AG04449 (cell line): Measurements from ENCODE around the gene STAT2.

Experiments used
- CTCF ChIA-PET: fragments of 350-600 bp; formaldehyde crosslinking; extraction: SDS; loops from one replicate; lab custom pipeline; 2021; ENCODE audit warnings: antibody characterized with exemption; lab: Yijun Ruan, JAX
- POLR2A ChIA-PET: fragments of 400-600, 350-600 bp; formaldehyde crosslinking; extraction: SDS; loops from one replicate; lab custom pipeline; 2020; ENCODE audit warnings: antibody characterized with exemption, inconsistent platforms; lab: Yijun Ruan, JAX
- DNase-seq: peaks from one replicate; pipeline ENCODE4 v3.0.0-alpha.2; 2010; ENCODE audit warnings: low read depth, low spot score
- H3K4me3 ChIP-seq: 2 replicates; pipeline ENCODE4 v1.5.1; 2011; ENCODE audit warnings: low read depth, mild to moderate bottlenecking, control low read depth, low read length
- TF ChIP-seq, protein P1 (sequence below): IDR thresholded peaks from one replicate; pipeline ENCODE4 v1.5.1; 2011; ENCODE audit warnings: mild to moderate bottlenecking, moderate library complexity, low read length, control low read depth, inconsistent platforms; ENCODE audit not compliant: insufficient read depth; ENCODE audit errors: missing control alignments

The STAT2 gene

DNA sequence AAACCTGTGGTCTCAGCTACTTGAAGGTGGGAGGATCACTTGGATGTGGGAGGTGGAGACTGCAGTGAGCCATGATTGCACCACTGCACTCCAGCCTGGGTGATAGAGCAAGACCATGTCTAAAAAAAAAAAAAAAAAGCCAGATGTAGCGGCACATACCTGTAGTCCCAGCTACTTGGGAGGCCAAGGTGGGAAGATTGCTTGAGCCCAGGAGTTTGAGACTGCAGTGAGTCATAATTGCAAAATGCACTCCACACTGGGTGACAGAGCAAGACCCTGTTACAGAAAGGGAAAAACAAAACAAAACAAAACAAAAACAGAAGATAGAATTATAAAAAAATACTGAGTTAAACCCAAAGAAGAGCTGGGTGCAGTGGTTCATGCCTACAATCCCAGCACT is 31.8 kb upstream of the STAT2 start:
- no peak for DNase-seq
- POLR2A ChIA-PET: no interaction called here
- TF ChIP-seq, protein P1, sequence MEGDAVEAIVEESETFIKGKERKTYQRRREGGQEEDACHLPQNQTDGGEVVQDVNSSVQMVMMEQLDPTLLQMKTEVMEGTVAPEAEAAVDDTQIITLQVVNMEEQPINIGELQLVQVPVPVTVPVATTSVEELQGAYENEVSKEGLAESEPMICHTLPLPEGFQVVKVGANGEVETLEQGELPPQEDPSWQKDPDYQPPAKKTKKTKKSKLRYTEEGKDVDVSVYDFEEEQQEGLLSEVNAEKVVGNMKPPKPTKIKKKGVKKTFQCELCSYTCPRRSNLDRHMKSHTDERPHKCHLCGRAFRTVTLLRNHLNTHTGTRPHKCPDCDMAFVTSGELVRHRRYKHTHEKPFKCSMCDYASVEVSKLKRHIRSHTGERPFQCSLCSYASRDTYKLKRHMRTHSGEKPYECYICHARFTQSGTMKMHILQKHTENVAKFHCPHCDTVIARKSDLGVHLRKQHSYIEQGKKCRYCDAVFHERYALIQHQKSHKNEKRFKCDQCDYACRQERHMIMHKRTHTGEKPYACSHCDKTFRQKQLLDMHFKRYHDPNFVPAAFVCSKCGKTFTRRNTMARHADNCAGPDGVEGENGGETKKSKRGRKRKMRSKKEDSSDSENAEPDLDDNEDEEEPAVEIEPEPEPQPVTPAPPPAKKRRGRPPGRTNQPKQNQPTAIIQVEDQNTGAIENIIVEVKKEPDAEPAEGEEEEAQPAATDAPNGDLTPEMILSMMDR: no peak
- CTCF ChIA-PET: interaction anchor here (1.2 to 1.5 kb wide), 2 partner anchors 44 to 73 kb away, joined by 3 to 5 read pairs; no protein-coding TSS in a partner anchor
- no peak overlapping the region for H3K4me3 ChIP-seq

DNA sequence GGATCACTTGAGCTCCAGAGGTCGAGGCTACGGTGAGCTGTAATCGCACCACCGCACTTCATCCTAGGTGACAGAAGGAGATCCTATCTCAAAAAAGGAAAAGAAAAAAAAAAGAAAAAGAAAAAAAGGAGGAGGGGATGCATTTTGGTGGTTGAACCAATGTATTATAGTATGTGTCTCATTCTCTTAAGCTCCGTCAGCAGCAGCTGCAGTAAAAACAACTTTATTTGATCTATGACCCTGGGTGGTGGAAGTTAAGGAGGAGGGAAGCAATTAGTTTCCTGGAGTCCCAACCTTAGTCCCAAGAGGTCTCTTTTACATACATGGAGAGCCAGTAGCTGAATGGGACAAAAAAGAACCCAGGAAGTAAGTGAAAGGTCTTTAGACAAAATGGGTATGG is 29.5 kb upstream of the STAT2 start:
- no peak for DNase-seq
- CTCF ChIA-PET: no interaction called here
- H3K4me3 ChIP-seq: no peak overlapping the region
- POLR2A ChIA-PET: interaction anchor here (0.6 kb wide), 1 partner anchor 29 kb away, joined by 3 read pairs; the partner anchor contains the start of gene STAT2
- TF ChIP-seq, protein P1: no peak

DNA sequence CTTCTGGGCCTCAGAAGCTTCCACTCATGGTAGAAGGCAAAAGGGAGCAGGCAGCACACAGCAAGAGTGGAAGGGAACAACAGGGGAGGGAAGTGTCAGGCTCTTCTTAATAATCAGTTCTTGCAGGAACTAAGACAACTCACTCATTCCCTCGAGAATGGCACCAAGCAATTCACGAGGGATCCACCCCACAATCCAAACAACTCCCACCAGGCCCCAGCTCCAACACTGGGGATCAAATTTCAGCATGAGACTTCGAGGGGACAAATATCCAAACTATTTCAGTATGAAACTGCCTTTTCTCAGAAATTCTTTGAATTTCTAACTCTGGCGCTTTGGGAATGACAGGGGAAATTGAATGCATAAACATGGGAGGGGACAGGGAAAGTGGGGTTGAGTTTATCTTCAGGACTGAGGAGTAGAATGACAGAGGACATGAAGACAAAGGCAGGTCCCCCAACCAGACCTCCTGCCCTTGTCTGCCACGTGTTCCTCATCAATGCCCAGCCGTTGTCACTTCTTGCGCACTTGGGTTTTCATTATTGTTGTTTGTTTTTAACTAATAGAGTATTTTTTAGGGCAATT is 27.3 kb upstream of the STAT2 start:
- CTCF ChIA-PET: interaction anchor here (0.8 to 1.4 kb wide), 3 partner anchors 23 to 76 kb away, joined by 3 to 4 read pairs (median 4); no protein-coding TSS in a partner anchor

DNA sequence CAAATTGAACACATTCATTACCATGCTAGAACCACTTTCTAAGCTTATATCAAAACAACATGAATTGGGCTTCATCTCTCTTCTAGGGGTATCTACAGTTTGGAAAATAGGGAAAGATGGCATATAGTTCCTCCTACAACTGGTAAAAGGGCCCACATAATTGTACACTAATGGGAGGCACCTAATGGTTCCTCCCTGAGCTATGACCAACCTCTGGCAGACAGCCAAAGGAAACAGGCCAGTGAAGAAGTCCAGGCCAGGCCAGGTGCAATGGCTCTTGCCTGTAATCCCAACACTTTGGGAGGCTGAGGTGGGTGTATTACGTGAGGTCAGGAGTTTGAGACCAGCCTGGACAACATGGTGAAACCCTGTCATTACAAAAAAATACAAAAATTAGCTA is 26.0 kb upstream of the STAT2 start:
- ChIA-PET CTCF (interaction anchor here (1.3 to 1.4 kb wide), 3 partner anchors 22 to 78 kb away, joined by 3 to 4 read pairs (median 4); no protein-coding TSS in a partner anchor), POLR2A (no interaction called here)
- TF ChIP-seq, protein P1: no peak
- H3K4me3 ChIP-seq: no peak overlapping the region
- no peak for DNase-seq

More for the DNA sequence above, 27.3 kb upstream of the STAT2 start:
- DNase-seq: peak; percentile 24
- TF ChIP-seq, protein P1: no peak
- no peak overlapping the region for H3K4me3 ChIP-seq
- POLR2A ChIA-PET: no interaction called here

DNA sequence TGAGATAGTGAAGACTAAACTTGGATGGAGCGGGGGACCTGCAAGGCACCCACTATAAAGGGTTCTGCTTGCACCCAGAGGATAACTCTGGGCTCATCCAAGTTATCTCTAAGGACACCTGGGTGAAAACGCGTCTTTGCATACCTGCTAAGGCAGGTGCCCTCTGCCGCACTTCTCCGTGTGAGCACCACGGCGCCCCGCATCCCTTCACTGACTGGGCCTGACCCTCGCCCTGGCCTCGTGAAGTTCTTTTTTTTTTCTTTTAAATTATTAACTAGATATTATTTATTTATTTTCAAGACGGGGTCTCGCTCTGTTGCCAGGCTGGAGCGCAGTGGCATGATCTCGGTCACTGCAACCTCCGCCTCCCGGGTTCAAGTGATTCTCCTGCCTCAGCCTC is 22.7 kb upstream of the STAT2 start:
- ChIA-PET POLR2A (interaction anchor here (1.6 kb wide), 1 partner anchor 22 kb away, joined by 4 read pairs; the partner anchor contains the start of gene STAT2), CTCF (no interaction called here)
- no peak for DNase-seq
- TF ChIP-seq, protein P1: no peak
- H3K4me3 ChIP-seq: no peak overlapping the region

DNA sequence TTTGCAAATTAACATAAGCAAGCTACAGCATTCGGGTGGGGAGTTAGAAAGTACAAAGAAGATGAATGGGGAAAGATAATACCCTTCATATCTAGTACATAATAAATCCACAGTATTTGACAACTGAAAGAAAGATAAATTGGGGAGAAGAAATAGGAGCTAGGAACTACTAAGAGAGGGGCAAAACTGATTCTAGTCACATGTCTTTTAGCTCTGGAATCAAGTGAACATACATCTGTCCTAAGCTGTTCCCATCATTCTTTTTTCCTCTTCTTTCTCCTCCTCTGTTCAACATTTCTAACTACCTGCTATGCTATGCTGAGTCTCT is 18.0 kb upstream of the STAT2 start:
- ChIA-PET CTCF (interaction anchor here (1.6 to 2.6 kb wide), 2 partner anchors 17 to 86 kb away, joined by 7 to 10 read pairs; no protein-coding TSS in a partner anchor), POLR2A (interaction anchor here (1.0 kb wide), 1 partner anchor 18 kb away, joined by 5 read pairs; the partner anchor contains the start of gene STAT2)
- H3K4me3 ChIP-seq: no peak overlapping the region
- DNase-seq: no peak
- TF ChIP-seq, protein P1: no peak
